Gastroesophageal sphincter (tissue), 3 donors: Measurements from ENCODE around the gene LMF1.

Source experiments
- CTCF ChIP-seq, 4 experiments: fragments of 200-600 bp in 2 of 4; fragments of 450-650 bp in 2 of 4; sonication (generic) in 1 of 4; IDR thresholded peaks; one replicate each; pipeline ENCODE4 v1.5.1; 2017 to 2019; ENCODE audit warnings: antibody characterized with exemption in 4 of 4, mild to moderate bottlenecking in 2 of 4, moderate library complexity in 2 of 4
- POLR2A ChIP-seq, 2 donors: fragments of 450-650 bp; IDR thresholded peaks; one replicate each; pipeline ENCODE4 v1.6.1; 2017; ENCODE audit warnings: antibody characterized with exemption in 2 of 2, mild to moderate bottlenecking in 2 of 2, moderate library complexity in 1 of 2
- POLR2AphosphoS5 ChIP-seq: sonication (generic); formaldehyde crosslinking; IDR thresholded peaks from one replicate; pipeline ENCODE4 v1.6.1; 2017; ENCODE audit warnings: antibody characterized with exemption

- TF ChIP-seq POLR2AphosphoS5 (no peak), CTCF (IDR thresholded peaks at IDR 0.05) (no peak), POLR2A (IDR thresholded peaks at IDR 0.05) (no peak)
Observed at GRCh38 chr16:835373-835772, 135.4 kb downstream of the LMF1 start.
